IPS DF 19.7 (cell line): ENCODE data around the gene GNL1.

Experiments
- DNase-seq: peaks from one replicate; pipeline ENCODE4 v3.0.0-alpha.2; 2013; ENCODE audit warnings: low read depth, low spot score

The GNL1 gene

DNA sequence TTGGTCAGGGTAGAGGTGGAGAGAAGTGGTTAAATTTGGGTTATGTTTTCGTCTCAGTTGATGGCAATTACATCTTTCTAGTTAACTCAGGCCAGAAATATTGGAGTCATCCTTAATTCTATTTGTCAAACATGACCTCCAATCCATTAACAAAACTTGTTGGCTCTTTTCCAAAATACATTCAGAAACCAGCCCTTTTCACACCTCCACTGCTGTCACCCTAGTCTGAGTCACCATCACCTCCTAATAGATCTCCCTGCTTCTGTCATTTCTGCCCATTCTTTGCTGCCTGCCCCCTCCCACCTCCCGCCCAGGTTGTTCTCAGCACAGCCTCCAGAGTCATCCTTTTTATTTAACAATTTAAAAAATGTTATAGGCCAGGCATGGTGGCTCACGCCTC is 12.0 kb upstream of the GNL1 start:
- no peak for DNase-seq

DNA sequence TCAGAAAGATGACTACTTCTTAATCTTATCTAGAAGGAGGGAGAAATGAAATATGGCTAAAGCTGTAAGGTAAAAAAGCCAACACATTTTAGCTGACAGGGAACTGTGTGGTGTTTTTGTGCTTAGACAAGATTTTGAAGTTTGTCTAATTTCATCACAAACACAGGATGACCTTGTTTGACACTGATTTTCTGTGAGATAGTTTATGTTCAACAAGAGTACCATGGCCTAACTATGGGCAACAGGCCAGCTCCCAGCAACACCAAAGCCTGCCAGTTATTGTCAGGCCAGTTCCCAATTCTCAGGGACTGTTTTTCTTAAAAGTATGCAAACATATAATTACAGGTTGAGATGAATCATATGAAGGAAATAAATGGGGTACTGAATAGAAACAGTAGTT is 9.5 kb upstream of the GNL1 start:
- no peak for DNase-seq

DNA sequence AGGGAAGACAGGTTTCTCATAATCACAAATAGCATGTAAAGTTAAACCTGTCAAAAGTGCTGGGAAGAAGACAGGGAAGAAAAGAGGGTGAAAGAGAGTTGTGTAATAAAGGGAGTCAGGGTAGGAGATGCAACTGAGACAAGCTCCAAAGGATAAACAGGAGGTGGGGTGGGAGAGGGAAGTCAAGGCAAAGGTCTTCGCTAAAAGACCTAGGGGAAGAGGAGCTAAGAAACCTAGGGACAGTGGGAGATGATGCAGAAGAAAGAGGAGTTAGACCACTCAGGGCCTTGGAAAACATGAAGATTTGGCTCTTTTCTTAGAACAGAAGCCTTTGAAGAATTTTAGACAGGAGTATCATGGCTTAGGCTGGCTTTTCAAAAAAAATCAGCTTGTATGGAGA is 7.8 kb upstream of the GNL1 start:
- DNase-seq = no peak

DNA sequence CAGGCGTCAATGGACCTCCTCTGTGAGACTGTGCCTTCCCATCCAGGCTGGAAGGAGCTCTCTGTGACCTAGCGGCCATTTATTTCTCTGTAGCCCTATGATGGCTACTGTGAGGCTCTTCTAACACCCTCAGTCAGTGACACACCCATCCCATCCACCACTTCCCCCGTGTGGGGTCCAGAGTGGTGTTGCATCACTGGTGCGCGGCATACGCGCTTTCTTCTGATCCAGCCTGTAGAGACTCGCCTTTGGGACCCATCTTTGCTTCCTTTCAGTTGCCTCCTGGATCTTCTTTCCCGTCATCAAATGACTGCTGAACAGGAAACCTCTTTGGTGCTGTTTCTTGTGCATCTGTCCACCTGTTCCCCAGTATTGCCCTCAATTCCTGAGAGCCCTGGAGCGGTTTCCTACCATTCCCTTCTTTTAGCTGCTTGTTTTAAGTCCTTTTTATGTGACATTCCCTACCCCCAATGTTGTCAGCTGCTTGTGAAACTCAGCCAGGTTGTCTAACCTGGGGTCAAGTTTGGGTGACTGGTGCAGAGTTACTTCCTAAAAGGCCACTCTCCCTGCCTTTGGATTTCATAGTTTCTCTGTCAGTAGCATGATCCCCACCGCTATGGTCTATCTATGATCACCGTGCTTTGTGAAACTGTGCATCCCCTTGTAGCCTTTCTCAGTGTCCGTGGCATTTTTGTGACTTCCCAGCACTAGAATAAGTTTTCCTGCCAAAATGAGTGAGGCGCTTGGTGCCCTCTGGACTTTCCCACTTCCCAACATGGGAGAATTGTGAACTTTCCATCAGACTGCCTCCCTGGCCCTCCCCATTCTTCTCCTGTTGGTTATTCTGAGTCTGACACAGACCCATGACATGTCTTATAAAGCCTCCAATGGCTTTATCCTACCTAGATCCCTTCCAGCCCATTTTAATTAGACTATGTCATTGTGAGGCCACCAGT is 6.5 kb upstream of the GNL1 start:
- DNase-seq = no peak

DNA sequence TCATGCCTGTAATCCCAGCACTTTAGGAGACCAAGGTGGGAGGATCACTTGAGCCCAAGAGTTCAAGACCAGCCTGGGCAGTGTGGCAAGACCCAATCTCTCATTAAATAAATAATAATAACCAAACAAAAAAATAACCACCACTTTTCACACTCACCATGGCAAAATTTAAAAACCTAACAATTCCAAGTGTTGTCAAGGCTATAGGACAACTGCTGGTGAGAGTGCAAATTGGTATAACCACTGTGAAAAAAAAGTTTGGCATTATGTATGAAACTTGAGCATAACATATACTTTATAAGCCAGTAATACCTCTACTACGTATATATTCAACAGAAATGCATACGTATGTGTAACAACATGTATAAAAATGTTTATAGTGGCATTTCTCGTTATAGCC is 4.6 kb upstream of the GNL1 start:
- DNase-seq = no peak

DNA sequence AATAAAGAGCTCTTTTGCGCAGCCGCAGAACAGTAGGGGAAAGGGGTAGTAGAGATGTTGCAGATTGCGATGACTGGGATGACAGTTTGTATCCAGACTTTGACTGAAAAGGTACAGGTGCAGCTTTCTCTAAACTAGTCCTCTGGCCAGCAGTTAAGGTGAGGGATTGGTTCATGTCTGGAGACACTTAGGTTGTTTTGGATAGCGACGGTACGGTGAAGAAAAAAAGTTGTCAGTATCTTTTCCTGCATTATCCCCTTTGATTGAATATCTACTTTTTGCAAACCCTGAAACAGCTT is 1.3 kb upstream of the GNL1 start:
- no peak for DNase-seq

DNA sequence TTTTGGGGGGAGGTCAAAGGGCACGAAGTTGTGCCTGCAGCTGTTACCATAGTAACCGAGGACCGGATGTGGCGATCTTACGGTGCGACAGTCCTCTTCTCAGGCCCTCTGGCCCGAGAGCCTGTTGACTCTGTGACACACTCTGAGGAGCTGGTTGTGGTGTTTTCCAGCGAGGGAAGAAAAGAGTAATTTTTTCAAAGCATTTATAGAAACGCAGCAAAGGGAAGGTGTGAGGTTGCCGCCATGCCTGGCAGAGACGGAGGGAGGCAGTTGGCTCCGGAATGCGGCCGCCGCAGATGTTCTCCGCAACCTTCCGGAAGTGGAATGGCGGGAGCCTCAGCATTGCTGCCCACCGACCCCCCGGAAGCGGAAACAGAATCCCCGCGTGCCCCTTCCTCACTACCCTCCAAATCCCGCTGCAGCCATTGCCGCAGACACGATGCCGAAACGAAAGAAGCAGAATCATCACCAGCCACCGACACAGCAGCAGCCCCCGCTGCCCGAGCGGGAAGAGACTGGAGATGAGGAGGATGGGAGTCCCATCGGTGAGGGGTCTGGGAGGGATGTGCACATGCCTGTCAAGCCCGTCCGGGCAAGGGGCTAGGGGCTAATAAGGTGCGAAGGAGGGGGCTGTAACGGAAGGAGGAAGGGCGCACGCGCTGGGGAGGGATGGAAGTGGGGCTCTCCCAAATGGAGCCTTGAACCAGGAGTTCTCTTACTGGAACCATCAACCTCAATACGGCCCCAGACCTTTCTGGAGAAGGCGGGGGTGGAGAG is 805 bp upstream of the GNL1 start, which contains the start of gene PRR3:
Gene PRR3, plus strand, starts transcription at position 390 of the 777 bp plus-strand sequence. Its CDS starts 50 bp downstream, at position 440.
- peak; percentile 85 for DNase-seq

DNA sequence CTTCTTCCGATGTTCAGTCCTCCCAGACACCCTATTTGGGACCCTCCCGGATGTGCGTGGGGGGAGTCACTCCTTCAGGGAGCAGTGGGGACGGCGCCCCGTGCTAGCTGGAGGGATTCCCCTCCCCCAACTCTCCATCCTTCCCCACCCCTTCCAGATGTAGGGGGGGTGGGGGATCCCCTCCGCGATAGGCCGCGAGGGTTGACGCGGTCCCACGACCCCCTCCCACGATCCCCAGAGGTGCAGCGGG is 548 bp downstream of the GNL1 start:
- DNase-seq = no peak

DNA sequence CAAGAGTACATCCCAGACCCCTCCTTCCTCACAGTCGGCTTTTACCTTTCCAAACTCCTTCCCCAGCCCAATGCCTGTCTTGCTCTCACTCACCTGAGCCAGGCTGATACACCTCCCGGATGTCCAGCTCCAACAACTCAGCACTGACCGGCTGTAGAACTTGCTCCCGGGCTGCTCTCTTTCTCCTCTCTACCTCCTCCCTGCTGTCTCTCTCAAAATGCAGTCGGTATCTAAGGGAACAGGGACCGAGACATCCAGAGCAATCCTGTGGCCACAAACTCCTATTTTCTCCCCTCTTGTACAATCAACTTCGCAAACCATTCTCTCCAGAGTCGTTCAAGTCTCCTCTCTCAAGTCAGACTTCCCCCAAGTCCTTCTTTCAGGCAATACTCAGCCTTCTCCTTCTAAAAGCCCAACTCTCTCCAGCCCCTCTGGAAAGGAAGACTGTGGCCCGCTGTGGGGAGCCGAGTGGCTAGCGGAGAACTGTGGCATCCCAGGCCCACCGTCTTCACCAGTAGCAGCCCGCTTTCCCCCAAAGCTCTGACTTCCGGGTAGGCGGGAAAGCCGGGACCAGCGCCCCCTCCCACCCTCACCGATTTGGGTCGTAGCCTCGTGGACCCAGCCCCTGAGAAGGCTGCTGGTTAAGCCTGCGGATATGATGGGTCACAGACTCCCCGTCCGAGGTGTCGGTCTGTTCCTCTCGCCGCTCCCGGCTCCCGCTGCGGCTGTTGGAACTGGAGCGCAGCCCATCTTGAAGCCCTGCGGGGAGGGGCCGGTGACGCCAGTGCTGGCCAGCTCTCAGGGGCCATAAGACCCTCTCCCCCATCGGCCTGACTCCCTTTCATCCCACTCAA is 1.1 kb downstream of the GNL1 start:
- no peak for DNase-seq

DNA sequence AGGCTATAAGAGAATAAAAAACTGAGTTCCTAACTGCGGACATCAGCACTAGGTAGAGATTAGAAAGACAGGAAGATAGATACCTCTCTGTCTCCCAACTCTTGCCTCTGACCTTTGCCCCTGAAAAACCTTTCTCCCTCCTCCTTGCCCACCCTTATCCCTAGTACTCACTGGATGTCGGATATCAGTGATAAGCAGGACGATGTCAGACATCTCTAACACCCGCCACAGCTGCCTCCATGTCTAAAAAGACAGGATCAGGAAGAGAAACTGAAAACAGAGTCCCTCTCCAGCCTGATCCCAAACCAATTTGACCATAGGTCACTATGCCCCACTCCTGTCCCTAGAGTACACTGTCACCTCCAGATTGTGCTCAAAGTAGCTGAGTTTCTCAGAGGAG is 1.9 kb downstream of the GNL1 start:
- DNase-seq = no peak

DNA sequence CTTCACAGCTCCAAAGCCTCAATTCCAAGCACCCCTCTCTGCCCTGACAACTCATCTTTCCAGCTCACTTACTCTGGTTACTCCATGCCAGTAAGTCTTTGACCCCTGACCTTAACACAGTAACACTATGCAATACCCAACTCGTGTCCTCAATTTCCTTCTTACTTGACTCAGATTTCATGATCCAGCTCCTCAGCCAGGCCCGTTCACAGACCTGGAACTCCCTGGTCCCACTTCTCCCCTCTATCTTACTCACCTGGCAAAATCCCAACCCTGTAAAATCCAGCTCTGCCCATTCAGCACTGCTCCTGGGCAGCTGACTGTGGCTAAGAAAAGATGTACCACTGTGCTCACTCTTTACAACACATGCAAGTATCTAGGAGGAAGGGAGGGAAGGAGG is 7.9 kb downstream of the GNL1 start:
- DNase-seq = no peak

DNA sequence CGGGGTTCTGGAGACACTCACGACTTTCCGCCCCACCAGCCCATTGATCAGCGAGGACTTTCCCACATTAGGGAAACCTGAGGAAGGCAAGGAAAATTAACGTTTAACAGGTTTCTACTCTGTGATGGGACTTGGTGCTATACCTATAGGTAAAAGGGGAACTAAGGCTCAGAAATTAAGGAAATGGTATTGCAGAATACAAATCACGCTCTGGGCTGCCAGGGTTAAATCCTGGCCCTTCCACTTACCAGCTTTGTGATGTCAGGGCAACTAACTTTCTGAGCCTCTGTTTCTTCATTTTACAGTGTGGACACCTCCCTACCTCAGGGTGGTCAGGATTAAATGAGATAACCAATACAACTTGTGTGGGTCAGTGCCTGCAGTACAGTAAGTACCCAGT is 8.8 kb downstream of the GNL1 start:
- DNase-seq = no peak

DNA sequence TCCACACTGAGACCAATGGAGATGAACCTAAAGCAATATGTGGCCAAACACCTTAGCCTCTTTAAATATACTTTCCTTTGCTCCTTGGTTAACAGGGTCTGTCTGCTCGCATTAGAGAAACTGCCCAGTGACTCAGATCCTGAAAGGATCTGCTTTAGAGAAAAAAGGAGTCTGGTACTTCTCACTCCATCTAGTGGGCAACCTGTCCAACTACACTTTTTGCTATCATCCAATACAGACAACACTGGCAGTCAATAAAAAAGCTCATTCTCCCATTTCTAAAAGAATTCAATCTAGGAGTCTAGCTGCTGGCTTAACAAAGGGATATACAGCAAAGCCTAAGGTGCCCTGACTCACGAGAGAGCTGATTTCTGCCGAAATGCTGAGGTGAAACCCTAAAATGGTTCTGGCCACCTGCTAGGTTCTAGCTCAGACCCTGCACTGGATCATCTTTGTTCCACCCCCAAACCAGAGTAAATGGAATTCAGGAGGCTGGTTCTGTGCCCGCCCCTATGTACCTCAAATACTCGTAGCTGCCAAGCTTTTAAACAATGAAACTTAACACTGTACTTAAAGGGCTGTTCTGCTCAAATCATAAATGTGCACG is 11.5 kb downstream of the GNL1 start:
- DNase-seq = no peak

DNA sequence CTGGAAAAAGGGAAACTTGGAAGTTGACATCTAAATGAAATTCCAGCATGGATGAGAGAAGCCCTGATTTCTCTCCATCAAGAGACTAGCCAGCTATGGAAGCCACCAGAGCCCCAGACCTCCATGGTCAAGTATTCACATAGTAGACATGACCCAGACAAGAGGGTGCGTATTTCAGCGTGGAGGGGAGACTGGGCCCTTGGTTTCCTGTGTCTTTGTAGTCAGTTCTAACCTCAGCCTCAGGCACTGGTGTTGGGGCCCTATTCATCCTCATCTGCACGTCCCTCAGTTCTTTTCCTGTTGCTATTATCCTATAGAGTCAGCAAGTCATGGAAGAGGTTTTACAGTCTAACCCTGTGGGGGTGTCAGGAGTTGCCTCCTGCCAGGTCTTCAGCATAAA is 12.5 kb downstream of the GNL1 start:
- no peak for DNase-seq

DNA sequence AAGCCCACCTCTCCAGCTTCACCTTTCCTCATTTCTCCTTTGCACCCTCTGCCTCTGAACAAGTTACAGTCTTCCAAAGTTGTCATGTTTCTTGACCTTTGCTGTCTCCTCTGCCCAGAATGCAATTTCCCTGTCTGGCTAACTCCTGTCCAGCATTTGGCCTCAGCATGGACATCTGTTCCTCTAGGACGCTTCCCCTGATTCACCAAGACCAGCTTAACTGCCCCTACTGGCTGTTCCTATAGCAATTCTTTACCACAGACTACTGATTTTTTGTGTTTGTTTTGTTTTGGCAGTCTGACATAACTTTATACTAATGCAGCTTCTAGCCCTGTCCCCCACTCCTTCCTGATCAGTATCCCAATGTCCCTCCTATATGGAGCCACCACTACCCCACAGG is 13.4 kb downstream of the GNL1 start:
- no peak for DNase-seq

DNA sequence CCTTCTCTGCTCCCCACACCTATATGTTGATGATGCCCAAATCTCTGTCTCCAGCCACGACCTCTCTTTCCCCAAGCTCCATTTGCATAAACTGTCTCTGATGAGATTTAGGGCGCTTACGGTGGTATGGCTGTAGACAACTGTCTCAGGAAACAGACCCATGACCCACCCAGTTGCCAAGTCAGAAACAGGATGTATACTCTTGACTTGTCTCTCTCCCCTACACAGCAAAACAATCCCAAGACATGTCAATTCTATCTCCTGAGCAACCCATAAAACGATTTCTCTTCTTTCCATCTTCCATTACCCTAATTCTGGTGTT is 13.9 kb downstream of the GNL1 start:
- no peak for DNase-seq

DNA sequence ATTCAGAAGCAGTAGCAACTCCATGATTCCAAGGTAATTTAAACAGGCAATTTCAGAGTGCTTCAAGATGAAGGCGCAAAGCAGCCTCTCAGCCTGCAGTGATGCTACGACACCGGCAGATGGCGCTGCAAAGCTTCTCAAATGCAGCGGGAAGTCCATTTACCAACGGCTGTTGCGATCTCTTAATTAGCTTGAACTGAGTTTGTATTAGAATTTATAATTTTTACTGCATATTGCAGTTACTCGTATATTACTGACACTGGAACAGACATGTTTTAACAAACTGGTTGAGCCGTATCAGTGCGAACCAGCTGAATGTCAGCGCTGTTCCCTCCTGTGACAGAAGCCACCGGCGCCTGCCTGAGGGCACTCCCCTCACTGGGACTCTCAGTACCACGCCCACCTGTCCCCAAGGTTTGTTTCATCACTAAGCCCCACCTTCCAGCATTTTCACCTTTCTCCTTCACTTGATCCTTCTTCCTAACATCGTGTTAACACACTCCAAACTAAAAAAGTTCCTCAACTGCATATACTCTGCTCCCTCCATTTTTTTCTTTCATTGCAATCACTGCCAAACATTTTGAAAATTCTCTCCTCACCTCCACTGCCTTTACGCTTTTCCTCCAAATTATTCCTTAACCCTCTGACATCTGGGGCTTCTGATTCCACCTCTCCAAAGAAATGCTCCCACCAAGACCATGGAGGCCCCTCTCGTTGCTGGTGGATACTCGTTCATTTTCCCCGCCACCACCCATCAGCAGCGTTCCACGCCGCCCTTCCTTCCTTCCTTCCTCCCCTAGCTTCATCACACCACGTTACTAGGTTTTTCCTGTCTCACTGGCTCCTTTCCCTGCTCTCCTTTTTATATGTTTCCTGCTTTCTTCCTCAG is 14.5 kb downstream of the GNL1 start:
- no peak for DNase-seq

DNA sequence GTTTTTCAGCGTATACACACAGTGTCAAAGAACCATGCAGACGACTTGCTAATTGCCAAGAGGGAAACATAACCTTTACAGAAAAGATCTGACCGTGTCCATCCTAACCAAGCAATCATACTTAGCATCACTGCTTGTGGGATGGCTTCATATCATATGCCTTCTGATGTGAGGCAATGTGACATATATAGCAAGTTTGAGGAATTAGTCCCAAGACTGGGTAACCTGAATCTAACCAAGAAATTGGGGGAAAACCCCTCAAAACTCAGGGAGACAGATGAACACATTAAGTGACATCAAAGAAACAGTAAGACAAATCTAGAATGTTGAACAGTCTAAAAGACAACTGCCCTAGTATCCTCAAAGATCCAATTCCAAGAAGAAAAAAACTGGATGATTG is 18.4 kb downstream of the GNL1 start:
- DNase-seq = no peak

DNA sequence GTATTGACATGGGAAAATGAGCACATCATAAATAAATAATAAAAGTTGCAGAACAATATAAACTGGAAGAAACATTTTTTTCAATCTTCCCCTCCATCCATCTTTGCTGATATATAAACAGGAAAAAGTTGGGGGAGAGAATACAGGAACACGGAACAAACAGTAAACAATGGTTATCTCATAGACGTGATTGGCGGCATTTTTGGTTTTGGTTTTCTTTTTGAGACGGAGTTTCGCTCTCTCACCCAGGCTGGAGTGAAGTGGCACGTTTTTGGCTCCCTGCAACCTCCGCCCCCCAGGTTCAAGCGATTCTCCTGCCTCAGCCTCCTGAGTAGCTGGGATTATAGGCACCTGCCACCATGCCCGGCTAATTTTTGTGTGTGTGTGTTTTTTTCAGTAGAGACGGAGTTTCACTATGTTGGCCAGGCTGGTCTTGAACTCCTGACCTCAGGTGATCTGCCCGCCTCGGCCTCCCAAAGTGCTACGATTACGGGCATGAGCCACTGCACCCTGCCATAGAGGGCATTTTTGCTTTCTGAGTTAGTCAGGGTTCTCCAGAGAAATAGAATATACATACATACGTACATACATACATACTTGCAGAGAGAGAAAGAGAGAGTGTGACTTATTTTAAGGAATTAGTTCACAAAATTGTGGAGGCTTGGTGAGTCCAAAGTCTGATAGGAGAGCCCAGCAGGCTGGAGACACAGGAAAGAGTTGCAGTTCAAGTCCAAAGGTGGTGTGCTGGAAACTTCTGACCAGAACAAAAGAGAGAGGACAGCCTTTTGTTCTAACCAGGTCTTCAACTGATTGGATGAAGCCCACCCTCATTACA is 22.6 kb downstream of the GNL1 start:
- no peak for DNase-seq

DNA sequence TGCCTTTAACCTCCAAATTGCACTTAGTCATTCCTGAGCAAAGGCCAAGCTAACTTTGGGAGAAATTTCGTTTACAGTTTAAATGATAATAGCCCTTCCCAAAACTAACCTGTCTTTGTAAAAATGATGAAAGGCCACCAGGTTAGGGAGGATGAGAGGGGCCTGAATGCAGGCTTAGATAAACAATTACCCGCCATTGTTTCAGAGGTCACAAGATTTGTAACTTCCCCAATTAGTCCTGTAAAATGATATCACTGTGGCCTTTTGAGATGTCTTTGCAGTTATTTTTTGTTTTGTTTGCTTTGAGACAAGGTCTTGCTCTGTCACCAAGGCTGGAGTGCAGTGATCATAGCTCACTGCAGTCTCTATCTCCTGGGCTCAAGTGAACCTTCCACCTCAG is 26.3 kb downstream of the GNL1 start:
- no peak for DNase-seq
